NCI-H1436 (cell line): ENCODE measurements around the gene STK33.

Experiments
- DNase-seq: peaks from one replicate; lab custom pipeline; 2025; lab: John Stamatoyannopoulos, UW

Gene STK33

DNA sequence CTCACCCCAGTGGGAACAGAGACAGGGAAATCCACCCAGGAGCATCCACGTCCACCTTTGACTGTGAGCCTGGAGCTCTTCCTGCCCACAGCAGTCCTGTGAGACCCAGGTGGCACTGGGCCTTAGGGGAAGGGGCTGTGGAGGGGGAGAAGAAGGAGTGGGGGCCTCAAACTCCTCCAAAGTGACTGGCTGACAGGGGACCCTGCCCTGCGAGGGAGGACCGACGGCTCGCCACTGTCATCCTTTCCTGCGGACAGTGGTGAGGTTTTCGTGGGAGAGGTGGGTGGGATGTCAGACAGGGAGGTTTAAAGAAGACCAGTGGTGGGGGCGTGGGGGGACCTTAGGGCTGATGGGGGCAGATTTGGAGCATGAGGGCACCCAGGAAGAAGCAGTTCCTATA lies 237.8 kb downstream of the STK33 start:
- DNase-seq: no peak

DNA sequence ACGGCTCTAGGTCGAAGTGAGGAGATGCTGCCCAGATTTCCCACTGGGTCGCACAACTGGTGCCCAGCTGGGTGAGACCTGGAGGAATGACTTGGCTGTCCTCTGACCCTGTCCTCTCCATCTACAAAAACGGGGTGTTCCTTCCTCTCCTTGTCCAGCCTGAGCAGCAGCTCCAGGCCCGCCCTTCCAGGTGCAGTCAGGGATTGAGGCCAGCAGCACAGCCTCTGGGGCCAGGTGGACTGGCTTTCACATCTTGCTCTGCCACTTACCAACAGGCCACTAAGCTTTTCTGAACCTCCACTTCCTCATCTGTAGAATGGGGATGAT lies 238.6 kb downstream of the STK33 start:
- DNase-seq: no peak

- peak; percentile 47 for DNase-seq
These were observed 239.2 kb downstream of the STK33 start for GRCh38 chr11:8354622-8355415.

GRCh38 chr11:8352876-8353505 lies 241.0 kb downstream of the STK33 start:
- no peak for DNase-seq

DNA sequence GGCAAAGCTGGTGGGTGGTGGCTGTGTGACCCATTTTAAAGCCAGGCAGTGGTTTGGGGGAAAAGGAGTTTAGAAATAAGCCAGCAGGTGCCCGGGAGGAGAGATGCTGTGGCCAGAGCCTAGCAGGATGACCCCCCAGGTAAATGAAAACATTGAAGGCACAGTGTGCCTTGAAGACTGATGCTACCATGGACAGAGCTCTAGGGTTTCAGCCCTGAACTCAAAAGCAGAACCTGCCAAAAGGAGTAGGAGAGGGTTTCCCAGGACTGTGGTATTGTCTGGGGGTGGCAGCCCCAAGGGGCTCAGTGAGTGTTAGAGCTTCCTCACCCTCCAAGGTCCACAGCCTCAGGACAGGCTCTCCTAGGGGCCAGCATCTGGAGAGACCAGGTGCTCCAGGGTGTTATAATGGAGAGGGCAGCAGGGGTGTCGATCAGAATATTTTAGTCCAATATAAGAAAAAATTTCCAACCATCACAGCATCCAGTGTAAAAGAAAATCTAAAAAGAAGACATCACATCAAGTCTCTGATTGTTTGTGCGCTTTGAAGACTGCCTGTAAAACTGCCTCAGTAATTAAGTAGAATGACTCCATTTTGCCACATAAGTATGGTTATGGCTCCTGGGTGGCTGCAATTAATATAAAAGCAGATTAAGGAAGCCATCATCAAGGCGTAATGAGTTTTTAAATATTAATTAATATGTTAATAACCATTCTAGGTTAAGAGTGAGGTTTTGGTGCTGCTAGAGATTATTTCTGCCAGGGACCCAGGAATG lies 241.7 kb downstream of the STK33 start:
- DNase-seq: no peak

- DNase-seq: no peak
These were observed 242.8 kb downstream of the STK33 start for GRCh38 chr11:8351223-8351622.

DNA sequence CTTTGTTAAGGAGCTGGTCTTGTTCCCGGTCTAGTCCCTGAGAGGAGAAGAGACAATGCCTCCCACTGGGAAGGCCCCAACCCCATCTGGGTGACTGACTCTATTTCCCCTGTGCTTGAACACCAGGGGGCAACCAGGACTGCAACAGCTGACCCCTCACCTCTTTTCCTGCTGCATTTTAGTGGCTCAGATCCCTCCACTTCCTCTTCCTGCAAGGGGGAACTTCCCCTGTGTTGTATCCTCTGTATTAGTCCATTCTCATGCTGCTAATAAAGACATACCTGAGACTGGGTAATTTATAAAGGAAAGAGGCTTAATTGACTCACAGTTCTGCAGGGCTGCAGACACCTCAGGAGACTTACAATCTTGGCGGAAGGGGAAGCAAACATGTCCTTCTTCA lies 246.1 kb downstream of the STK33 start:
- DNase-seq: no peak

GRCh38 chr11:8346157-8346755 lies 247.8 kb downstream of the STK33 start:
- no peak for DNase-seq

- no peak for DNase-seq
These were observed 248.8 kb downstream of the STK33 start for GRCh38 chr11:8345179-8345578.

DNA sequence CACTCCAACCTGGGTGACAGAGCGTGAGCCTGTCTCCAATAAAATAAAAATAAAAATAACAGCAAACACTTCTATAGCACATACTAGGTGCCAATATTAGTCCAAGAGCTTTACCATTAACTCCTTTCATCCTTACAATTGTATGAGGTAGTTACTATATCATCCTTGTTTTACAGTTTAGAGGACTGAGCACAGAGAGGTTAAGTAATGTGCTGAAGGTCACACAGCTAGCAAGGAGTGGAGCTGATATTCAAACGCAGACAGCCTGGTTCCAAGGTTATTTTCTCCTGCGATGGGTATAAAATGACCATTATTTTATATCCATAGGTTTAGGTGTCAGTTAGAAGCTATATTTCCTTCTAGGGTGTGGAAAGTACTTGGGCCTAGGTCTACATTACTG lies 249.7 kb downstream of the STK33 start:
- no peak for DNase-seq

GRCh38 chr11:8342821-8343681 lies 251.0 kb downstream of the STK33 start:
- DNase-seq: no peak

- DNase-seq: no peak
These were observed 252.0 kb downstream of the STK33 start for GRCh38 chr11:8341996-8342395.
